ENCODE results near the gene EVC.

EVC gene

GRCh38 chr4:5707366-5707765 lies 3.6 kb upstream of the EVC start:
- ChIA-PET CTCF (interaction anchor here (0.9 kb wide), 1 partner anchor 9 kb away, joined by 3 read pairs; no protein-coding TSS in a partner anchor), POLR2A (no interaction called here)
- DNase-seq (ENCODE audit: extremely low spot score) = no peak
- TF ChIP-seq CTCF (IDR thresholded peaks at IDR 0.05; ENCODE audit: control extremely low read depth, extremely low read depth, low read depth, missing control alignments) = no peak

GRCh38 chr4:5707778-5708448 lies 3.1 kb upstream of the EVC start:
- CTCF ChIA-PET = interaction anchor here (0.9 kb wide), 1 partner anchor 8 kb away, joined by 3 read pairs; no protein-coding TSS in a partner anchor
- no peak for DNase-seq (ENCODE audit: extremely low spot score)
- POLR2A ChIA-PET = no interaction called here
- TF ChIP-seq CTCF (IDR thresholded peaks at IDR 0.05; ENCODE audit: control extremely low read depth, extremely low read depth, low read depth, missing control alignments) = no peak

- ChIA-PET CTCF (interaction anchor here (0.9 kb wide), 1 partner anchor 7 kb away, joined by 3 read pairs; no protein-coding TSS in a partner anchor), POLR2A (no interaction called here)
- no peak for TF ChIP-seq CTCF (IDR thresholded peaks at IDR 0.05; ENCODE audit: control extremely low read depth, extremely low read depth, low read depth, missing control alignments)
- no peak for DNase-seq (ENCODE audit: extremely low spot score)
These were observed 2.4 kb upstream of the EVC start, which contains the start of gene EVC2 for GRCh38 chr4:5708449-5709206. Gene EVC2, minus strand, starts transcription at chr4:5708559. Its CDS starts 46 bp downstream, at chr4:5708513.

GRCh38 chr4:5709207-5709575 lies 1.8 kb upstream of the EVC start:
- no peak for TF ChIP-seq CTCF (IDR thresholded peaks at IDR 0.05; ENCODE audit: control extremely low read depth, extremely low read depth, low read depth, missing control alignments)
- POLR2A ChIA-PET = no interaction called here
- no peak for DNase-seq (ENCODE audit: extremely low spot score)
- CTCF ChIA-PET = no interaction called here

GRCh38 chr4:5710065-5710960 lies 688 bp upstream of the EVC start:
- POLR2A ChIA-PET = no interaction called here
- no peak for TF ChIP-seq CTCF (IDR thresholded peaks at IDR 0.05; ENCODE audit: control extremely low read depth, extremely low read depth, low read depth, missing control alignments)
- CTCF ChIA-PET = no interaction called here
- DNase-seq (ENCODE audit: extremely low spot score) = no peak

GRCh38 chr4:5711479-5712184 lies 631 bp downstream of the EVC start:
- DNase-seq (ENCODE audit: extremely low spot score) = no peak
- ChIA-PET CTCF (no interaction called here), POLR2A (no interaction called here)
- TF ChIP-seq CTCF (IDR thresholded peaks at IDR 0.05; ENCODE audit: control extremely low read depth, extremely low read depth, low read depth, missing control alignments) = no peak

Measured in GM10248 (cell line).